NK-92 (cell line): ENCODE results near the gene ZBED2.
"Not testable (repeated sequence)": the region's sequence is repeated elsewhere in the genome, so short reads cannot be mapped to it uniquely, and the experiment has no call there.

ENCODE experiments used
- DNase-seq: peaks from one replicate; lab custom pipeline; 2025; ENCODE audit not compliant: unreplicated experiment; lab: John Stamatoyannopoulos, UW

ZBED2 gene, protein sequence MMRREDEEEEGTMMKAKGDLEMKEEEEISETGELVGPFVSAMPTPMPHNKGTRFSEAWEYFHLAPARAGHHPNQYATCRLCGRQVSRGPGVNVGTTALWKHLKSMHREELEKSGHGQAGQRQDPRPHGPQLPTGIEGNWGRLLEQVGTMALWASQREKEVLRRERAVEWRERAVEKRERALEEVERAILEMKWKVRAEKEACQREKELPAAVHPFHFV

GRCh38 chr3:111595232-111595631 lies at the start of gene ZBED2:
Gene ZBED2 (minus strand): TSS chr3:111595346. CDS start chr3:111594201, 1,145 bp downstream.
- DNase-seq, result no peak

DNA sequence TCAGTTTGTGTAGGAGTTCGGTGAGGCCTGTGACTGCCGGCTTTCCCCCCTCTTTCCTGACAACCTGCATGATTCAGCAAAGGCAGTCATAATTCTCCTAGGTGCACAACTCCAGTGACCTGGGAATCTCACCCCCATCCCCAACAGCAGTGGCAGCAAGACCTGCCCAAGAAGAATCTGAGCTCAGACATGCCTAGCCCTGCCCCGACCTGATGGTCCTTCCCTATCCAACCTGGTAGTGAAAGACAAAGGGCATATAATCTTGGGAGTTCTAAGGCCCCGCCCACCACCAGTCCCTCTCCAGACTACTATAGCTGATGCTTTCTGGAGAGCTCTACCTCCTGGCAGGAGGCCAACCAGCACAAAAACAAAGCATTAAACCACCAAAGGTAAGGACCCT lies 44.2 kb upstream of the ZBED2 start:
- DNase-seq, result no peak

- DNase-seq, result no peak
Observed at GRCh38 chr3:111636366-111636885, 41.3 kb upstream of the ZBED2 start.

GRCh38 chr3:111635403-111635802 lies 40.3 kb upstream of the ZBED2 start:
- DNase-seq, result no peak

- not testable (repeated sequence) for DNase-seq
Observed at GRCh38 chr3:111630638-111631037, 35.5 kb upstream of the ZBED2 start.

GRCh38 chr3:111629018-111629417 lies 33.9 kb upstream of the ZBED2 start:
- not testable (repeated sequence) for DNase-seq

DNA sequence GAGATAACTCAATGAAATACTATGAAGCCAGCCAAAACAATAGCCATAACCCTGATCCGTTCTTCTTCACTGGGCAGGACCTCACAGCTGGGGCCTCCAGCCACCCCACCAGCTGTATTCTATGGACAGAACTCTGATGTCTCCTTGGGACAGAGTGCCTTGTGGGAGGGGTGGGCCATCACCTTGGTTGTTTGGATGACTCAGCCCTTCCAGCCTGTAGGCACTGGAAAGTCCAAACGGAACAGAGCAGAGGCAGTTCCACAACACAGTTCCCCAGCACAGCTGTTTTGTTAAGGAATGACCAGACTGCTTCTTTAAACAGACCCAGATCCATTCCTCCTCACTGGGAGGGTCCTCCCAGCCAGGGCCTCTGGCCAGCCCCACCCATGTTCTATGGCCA lies 31.9 kb upstream of the ZBED2 start:
- no peak for DNase-seq

- no peak for DNase-seq
Observed at GRCh38 chr3:111621535-111621934, 26.4 kb upstream of the ZBED2 start.

- DNase-seq, result no peak
Observed at GRCh38 chr3:111619833-111620232, 24.7 kb upstream of the ZBED2 start.

- DNase-seq, result no peak
Observed at GRCh38 chr3:111618945-111619344, 23.8 kb upstream of the ZBED2 start.

DNA sequence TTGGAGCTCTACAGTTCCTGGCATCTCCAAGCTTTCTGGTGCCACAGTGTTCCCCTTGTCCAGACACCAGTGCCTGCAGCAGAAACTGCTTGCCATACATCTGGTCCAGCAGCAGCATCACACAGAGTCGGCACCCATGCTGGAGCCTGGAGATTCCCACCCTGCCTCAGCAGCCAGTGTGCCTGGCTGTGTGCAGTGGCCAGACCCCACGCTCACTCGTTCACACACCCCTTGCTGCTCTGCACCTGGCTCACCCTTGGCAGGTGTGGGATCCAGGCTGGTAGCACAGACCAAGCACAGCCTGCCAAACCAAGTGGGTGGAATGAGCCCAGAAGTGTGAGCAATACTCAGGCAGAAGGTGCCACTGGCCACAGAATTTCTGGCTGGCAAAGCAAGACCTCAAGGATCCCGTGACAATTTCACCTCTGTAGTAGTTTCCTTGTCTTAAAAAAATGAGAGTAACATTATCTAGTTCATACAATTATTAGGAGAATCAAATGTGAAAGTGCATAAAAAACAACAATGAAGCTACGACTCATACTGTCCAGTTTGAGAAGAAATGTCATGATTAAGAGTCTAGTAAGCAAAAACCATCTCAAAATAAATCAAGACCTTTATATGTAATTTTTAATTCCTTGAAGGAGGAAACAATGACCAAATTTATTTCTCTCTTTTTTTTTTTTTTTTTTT lies 22.9 kb upstream of the ZBED2 start:
- no peak for DNase-seq

DNA sequence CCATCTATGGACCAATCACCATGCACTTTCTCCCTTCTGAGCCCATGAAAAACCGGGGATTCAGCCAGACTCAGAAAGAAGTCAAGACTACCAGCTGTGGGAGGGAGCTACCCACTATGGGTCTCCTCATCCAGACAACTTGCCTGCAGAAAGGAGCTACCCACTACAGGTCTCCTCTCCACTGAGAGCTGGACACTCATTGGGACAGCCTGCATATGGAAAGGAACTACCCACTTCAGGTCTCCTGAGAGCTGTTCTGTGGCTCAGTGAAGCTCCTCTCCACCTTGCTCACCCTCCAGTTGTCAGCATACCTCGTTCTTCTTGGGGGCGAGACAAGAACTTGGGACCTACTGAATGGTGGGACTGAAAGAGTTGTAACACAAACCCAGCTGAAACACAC lies 22.3 kb upstream of the ZBED2 start:
- DNase-seq, result no peak

DNA sequence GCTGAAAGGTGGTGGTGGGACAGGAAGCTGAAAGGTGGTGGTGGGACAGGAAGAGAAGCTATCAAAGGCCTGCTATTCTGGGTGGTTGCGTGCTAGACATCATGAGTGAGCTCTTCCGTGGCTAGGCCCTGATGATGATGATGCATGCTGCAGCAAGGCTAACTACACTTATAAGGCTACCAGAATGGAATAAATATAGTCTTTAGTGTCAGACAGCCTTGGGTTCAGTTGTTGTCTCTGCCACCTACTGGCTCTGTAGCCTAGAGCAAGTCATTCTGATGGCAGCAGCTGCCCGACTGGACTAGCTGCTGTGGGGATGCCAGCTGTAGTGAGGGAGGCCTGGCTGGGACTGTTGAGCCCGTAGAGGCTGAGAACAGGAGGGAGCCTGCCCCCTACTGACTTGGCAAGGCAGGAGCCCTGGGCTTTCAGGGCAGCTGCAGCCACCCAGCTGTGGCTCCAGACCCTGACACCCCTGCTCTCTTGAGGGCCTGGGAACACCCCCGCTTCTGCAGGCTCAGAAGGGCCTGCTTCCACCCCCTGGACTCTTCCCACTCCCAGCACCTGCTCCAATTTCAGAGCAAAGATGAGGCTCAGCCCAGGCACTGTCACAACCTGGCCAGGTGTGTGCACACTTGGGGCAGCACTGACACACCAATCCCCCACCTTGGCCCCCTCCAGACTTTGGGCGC lies 21.4 kb upstream of the ZBED2 start:
- no peak for DNase-seq

- DNase-seq, result no peak
Observed at GRCh38 chr3:111615880-111616279, 20.7 kb upstream of the ZBED2 start.

DNA sequence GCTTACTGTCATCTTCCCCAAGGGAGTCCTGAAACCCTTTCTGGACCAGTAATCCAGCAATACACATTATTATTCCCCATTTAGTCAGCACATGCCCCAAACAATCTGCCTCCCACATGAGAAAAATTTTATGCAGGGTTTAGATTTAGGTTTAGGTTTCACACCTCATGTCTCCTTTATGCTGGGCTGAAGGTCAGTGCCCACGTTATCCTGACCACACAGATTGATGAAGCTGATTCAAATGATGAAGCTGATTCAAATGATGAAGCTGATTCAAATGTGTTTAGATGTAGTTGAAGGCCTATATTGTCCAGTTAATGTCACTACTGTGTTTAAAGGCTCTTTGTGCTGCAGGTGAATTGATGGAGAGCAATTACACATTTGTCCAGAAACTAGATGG lies 18.1 kb upstream of the ZBED2 start:
- no peak for DNase-seq

- no peak for DNase-seq
Observed at GRCh38 chr3:111610612-111611054, 15.5 kb upstream of the ZBED2 start.

GRCh38 chr3:111610189-111610588 lies 15.0 kb upstream of the ZBED2 start:
- DNase-seq, result no peak

- DNase-seq, result no peak
Observed at GRCh38 chr3:111609700-111610099, 14.6 kb upstream of the ZBED2 start.

DNA sequence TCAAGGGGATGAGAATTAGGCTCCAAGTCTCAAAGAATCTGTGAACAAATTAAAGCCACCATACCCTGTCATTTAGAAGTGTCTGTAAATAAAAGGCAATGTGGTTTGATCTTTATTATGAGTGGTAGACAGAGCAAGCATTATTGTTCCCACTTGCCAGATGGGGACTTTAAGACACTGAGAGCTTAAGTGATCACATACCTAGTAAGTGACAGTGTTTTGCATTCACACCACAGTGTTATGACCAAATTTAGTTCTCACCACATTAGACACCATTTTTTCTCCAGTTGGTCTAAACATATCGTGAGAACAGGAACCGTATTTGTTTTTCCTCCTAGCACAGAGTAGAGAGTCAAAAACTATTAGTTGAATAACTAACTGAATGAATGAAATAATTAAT lies 13.2 kb upstream of the ZBED2 start:
- no peak for DNase-seq

- DNase-seq, result no peak
Observed at GRCh38 chr3:111607240-111607920, 12.2 kb upstream of the ZBED2 start.

DNA sequence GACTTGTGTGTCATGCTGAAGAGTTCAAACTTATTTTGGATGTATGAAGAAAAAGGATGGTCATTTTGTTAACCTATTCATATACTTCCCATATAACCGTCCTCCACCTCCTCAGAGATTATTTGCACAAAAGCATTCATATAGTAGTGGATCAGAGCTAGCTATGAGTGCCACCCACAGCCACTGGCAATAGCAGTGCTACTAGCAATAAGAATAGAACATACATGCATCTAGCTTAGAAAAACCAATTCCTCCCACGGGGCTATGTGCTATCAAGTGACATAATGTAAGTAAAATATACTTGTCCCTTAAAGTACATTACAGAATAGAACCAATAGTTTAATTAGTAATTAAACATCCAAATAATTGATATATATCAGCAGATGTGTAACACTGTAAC lies 10.3 kb upstream of the ZBED2 start:
- DNase-seq, result no peak
